AG04450 (cell line): Measurements from ENCODE around the gene SET. TPM values are rescaled to one million over a fixed set of nuclear protein-coding genes. Genes with fewer than 3 reads are reported as not detected.

Experiments
- CTCF ChIA-PET: fragments of 300-600, 350-600 bp; formaldehyde crosslinking; extraction: SDS; loops from one replicate; lab custom pipeline; 2022; ENCODE audit warnings: antibody characterized with exemption, inconsistent platforms; lab: Charles Lee
- POLR2A ChIA-PET: fragments of 350-600 bp; formaldehyde crosslinking; extraction: SDS; loops from one replicate; lab custom pipeline; 2021; ENCODE audit warnings: antibody characterized with exemption, inconsistent platforms; lab: Yijun Ruan, JAX
- DNase-seq: peaks from one replicate; pipeline ENCODE4 v3.0.0-alpha.2; 2011; ENCODE audit warnings: low read depth, low spot score
- H3K27ac ChIP-seq: one replicate; pipeline ENCODE4 v1.5.1; 2012; ENCODE audit warnings: low read depth, low read length, control low read depth
- H3K27me3 ChIP-seq: one replicate; pipeline ENCODE4 v1.6.0; 2012; ENCODE audit warnings: low read length; ENCODE audit not compliant: control insufficient read depth, insufficient read depth
- H3K4me3 ChIP-seq: 2 replicates; pipeline ENCODE4 v1.5.1; 2011; ENCODE audit warnings: mild to moderate bottlenecking, low read depth, low read length, control low read depth
- H3K9me3 ChIP-seq: 2 replicates; pipeline ENCODE4 v1.5.1; 2012; ENCODE audit warnings: low read length; ENCODE audit not compliant: control insufficient read depth, insufficient read depth
- polyA plus RNA-seq: library from polyadenylated mRNA; depleted of rRNA; stranded (reverse); fragments of >200 nt; gene quantifications from 2 replicates; pipeline ENCODE4 v1.2.3, GENCODE V29; 2011; rRNA removed
- small RNA-seq: library from RNA; depleted of rRNA; stranded (forward); fragments of <200 nt; gene quantifications from one replicate; pipeline ENCODE3, GENCODE V24; 2012; ENCODE audit warnings: low read depth; ENCODE audit not compliant: insufficient read length
- TF ChIP-seq, protein P1 (sequence below): IDR thresholded peaks from 2 replicates; pipeline ENCODE4 v1.5.1; 2011; ENCODE audit warnings: low read depth, low read length, control low read depth, inconsistent platforms

Gene SET
- polyA plus RNA-seq, 1 experiment = 259 TPM

DNA sequence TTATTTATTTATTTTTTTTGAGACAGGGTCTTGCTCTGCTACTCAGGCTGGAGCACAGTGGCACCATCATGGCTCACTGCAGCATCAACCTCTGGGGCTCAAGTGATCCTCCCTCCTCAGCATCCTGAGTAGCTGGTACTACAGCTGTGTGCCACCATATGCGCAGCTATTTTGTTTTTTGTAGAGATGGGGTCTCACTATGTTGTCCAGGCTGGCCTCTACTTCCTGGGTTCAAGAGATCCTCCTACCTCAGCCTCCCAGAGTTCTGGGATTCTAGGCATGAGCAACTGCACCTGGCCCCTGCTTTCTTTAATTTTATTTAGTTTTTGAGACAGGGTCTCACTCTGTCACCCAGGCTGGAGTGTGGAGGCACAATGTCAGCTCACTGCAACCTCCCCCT, 54.4 kb downstream of the SET start:
- Histone ChIP-seq H3K4me3 (no peak overlapping the region), H3K27me3 (no peaks in the 10 kb centered on the region), H3K27ac (no peak overlapping the region), H3K9me3 (no peaks in the 10 kb centered on the region)
- CTCF ChIA-PET = no interaction called here
- DNase-seq = no peak
- TF ChIP-seq, protein P1, sequence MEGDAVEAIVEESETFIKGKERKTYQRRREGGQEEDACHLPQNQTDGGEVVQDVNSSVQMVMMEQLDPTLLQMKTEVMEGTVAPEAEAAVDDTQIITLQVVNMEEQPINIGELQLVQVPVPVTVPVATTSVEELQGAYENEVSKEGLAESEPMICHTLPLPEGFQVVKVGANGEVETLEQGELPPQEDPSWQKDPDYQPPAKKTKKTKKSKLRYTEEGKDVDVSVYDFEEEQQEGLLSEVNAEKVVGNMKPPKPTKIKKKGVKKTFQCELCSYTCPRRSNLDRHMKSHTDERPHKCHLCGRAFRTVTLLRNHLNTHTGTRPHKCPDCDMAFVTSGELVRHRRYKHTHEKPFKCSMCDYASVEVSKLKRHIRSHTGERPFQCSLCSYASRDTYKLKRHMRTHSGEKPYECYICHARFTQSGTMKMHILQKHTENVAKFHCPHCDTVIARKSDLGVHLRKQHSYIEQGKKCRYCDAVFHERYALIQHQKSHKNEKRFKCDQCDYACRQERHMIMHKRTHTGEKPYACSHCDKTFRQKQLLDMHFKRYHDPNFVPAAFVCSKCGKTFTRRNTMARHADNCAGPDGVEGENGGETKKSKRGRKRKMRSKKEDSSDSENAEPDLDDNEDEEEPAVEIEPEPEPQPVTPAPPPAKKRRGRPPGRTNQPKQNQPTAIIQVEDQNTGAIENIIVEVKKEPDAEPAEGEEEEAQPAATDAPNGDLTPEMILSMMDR = no peak
- POLR2A ChIA-PET = interaction anchor here (0.7 kb wide), 1 partner anchor 9 kb away, joined by 3 read pairs; no protein-coding TSS in a partner anchor

Small RNAs within 50 kb of the gene (small RNA-seq; reads per million reads assigned to genes)
- gene RF00017 = not detected
- not detected for gene RN7SL560P

Other genes starting within 250 kb of the SET start
- 16.8 and 19.4 TPM in 2 replicates for gene ODF2, start 233.2 kb upstream of the SET start, polyA plus RNA-seq
- 21.6 and 27.3 TPM in 2 replicates for gene GLE1, start 184.5 kb upstream of the SET start, polyA plus RNA-seq
- 211 and 275 TPM in 2 replicates for gene SPTAN1, start 136.6 kb upstream of the SET start, polyA plus RNA-seq
- gene DYNC2I2, start 32.4 kb upstream of the SET start, polyA plus RNA-seq = 10.9 and 16.7 TPM in 2 replicates
- gene PKN3, start 13.3 kb downstream of the SET start, polyA plus RNA-seq = 1.7 and 2.2 TPM in 2 replicates
- 23.2 and 33.7 TPM in 2 replicates for gene ZDHHC12, start 34.9 kb downstream of the SET start, polyA plus RNA-seq
- gene ZER1, start 82.7 kb downstream of the SET start, polyA plus RNA-seq = 28.0 and 38.4 TPM in 2 replicates
- gene TBC1D13, start 98.0 kb downstream of the SET start, polyA plus RNA-seq = 25.7 and 27.4 TPM in 2 replicates
- 6.3 and 7.8 TPM in 2 replicates for gene ENDOG, start 129.3 kb downstream of the SET start, polyA plus RNA-seq
- gene SPOUT1, start 140.6 kb downstream of the SET start, polyA plus RNA-seq = 19.1 and 24.7 TPM in 2 replicates
- 5.2 and 7.0 TPM in 2 replicates for gene KYAT1, start 192.7 kb downstream of the SET start, polyA plus RNA-seq
- 25.3 and 31.7 TPM in 2 replicates for gene LRRC8A, start 192.9 kb downstream of the SET start, polyA plus RNA-seq
- gene PHYHD1, start 231.8 kb downstream of the SET start, polyA plus RNA-seq = 9.3 and 11.6 TPM in 2 replicates